NB4 (cell line): ENCODE data around the gene NFIA.

Source experiments
- DNase-seq: peaks from one replicate; pipeline ENCODE4 v3.0.0; 2010; ENCODE audit warnings: low read depth
- H3K4me3 ChIP-seq: one replicate; pipeline ENCODE4 v1.5.1; 2011; ENCODE audit warnings: mild to moderate bottlenecking, low read depth, low read length, moderate library complexity
- CTCF ChIP-seq: IDR thresholded peaks from one replicate; pipeline ENCODE4 v1.5.1; 2012; ENCODE audit warnings: low read depth, low read length
- MAX ChIP-seq: IDR thresholded peaks from 2 replicates; pipeline ENCODE4 v1.6.1; 2011; ENCODE audit warnings: low read depth, low read length
- MYC ChIP-seq: IDR thresholded peaks from 2 replicates; pipeline ENCODE4 v1.6.1; 2011; ENCODE audit warnings: low read depth, low read length
- POLR2A ChIP-seq: IDR thresholded peaks from 2 replicates; pipeline ENCODE4 v1.6.1; 2011; ENCODE audit warnings: mild to moderate bottlenecking; ENCODE audit not compliant: insufficient read length; ENCODE audit errors: extremely low read depth

NFIA gene

GRCh38 chr1:61152469-61153105 is 70.2 kb downstream of the NFIA start:
- no peak overlapping the region for H3K4me3 ChIP-seq
- TF ChIP-seq MAX (no peak), MYC (no peak), POLR2A (no peak), CTCF (no peak)
- no peak for DNase-seq

- no peak for DNase-seq
- no peak for TF ChIP-seq CTCF
- no peak for TF ChIP-seq MYC
- no peak for TF ChIP-seq POLR2A
- no peak for TF ChIP-seq MAX
These were observed 74.5 kb downstream of the NFIA start for GRCh38 chr1:61156576-61157467.

GRCh38 chr1:61157468-61157987 is 75.2 kb downstream of the NFIA start:
- TF ChIP-seq POLR2A (no peak), MYC (no peak), CTCF (no peak)
- no peak overlapping the region for H3K4me3 ChIP-seq
- DNase-seq, result peak; percentile 68

More at GRCh38 chr1:61156576-61157467, 74.5 kb downstream of the NFIA start:
- H3K4me3 ChIP-seq, result no peak overlapping the region

GRCh38 chr1:61158591-61158990 is 76.2 kb downstream of the NFIA start:
- TF ChIP-seq MYC (no peak), MAX (no peak), POLR2A (no peak), CTCF (no peak)
- no peak overlapping the region for H3K4me3 ChIP-seq
- peak; percentile 6 for DNase-seq

- TF ChIP-seq MYC (no peak), MAX (no peak), POLR2A (no peak), CTCF (no peak)
- H3K4me3 ChIP-seq, result no peak overlapping the region
- no peak for DNase-seq
These were observed 78.2 kb downstream of the NFIA start for GRCh38 chr1:61160526-61160925.
